ENCODE measurements around the gene TTLL7.

DNA sequence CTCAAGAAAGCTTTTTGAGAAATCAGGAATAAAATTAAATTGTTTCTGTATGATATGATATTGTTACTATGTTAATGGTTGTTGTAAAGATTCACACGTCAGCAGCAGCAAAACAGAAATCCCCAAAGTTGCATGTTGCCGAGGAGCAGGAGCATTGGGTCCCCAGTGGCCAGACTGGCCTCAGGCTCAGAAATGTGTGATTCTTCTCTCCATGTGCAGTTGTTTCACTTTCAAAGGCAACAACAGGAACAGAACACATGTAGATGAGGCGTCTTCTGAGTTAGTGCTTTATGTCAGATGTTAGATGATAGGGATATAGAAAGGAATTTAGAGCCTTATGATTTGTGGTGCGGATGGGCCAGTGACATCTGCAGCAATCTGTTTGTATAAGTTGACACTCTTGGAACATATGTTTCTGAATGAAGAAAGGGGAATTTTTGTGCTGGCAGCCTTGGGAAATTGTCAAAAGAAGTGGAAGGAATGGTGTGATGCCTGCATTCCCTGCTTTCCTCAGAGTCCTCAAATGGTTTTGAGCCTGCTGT lies 2.1 kb upstream of the TTLL7 start:
- TF ChIP-seq, protein P1, sequence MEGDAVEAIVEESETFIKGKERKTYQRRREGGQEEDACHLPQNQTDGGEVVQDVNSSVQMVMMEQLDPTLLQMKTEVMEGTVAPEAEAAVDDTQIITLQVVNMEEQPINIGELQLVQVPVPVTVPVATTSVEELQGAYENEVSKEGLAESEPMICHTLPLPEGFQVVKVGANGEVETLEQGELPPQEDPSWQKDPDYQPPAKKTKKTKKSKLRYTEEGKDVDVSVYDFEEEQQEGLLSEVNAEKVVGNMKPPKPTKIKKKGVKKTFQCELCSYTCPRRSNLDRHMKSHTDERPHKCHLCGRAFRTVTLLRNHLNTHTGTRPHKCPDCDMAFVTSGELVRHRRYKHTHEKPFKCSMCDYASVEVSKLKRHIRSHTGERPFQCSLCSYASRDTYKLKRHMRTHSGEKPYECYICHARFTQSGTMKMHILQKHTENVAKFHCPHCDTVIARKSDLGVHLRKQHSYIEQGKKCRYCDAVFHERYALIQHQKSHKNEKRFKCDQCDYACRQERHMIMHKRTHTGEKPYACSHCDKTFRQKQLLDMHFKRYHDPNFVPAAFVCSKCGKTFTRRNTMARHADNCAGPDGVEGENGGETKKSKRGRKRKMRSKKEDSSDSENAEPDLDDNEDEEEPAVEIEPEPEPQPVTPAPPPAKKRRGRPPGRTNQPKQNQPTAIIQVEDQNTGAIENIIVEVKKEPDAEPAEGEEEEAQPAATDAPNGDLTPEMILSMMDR (IDR thresholded peaks at IDR 0.05; ENCODE audit: insufficient read depth, low read length, poor library complexity, severe bottlenecking), result no peak
- no peak for TF ChIP-seq EZH2phosphoT487 (conservative IDR thresholded peaks at IDR 0.05; ENCODE audit: low read length)
